NB4 (cell line): ENCODE data around the gene PLEKHG3.
"Not testable (repeated sequence)": the region's sequence is repeated elsewhere in the genome, so short reads cannot be mapped to it uniquely, and the experiment has no call there.

Source experiments
- DNase-seq: peaks from one replicate; pipeline ENCODE4 v3.0.0; 2010; ENCODE audit warnings: low read depth
- H3K4me3 ChIP-seq: one replicate; pipeline ENCODE4 v1.5.1; 2011; ENCODE audit warnings: mild to moderate bottlenecking, low read depth, low read length, moderate library complexity
- CTCF ChIP-seq: IDR thresholded peaks from one replicate; pipeline ENCODE4 v1.5.1; 2012; ENCODE audit warnings: low read depth, low read length
- MAX ChIP-seq: IDR thresholded peaks from 2 replicates; pipeline ENCODE4 v1.6.1; 2011; ENCODE audit warnings: low read depth, low read length
- MYC ChIP-seq: IDR thresholded peaks from 2 replicates; pipeline ENCODE4 v1.6.1; 2011; ENCODE audit warnings: low read depth, low read length
- POLR2A ChIP-seq: IDR thresholded peaks from 2 replicates; pipeline ENCODE4 v1.6.1; 2011; ENCODE audit warnings: mild to moderate bottlenecking; ENCODE audit not compliant: insufficient read length; ENCODE audit errors: extremely low read depth

Gene PLEKHG3

GRCh38 chr14:64689289-64689688 is 14.9 kb upstream of the PLEKHG3 start:
- H3K4me3 ChIP-seq: no peak overlapping the region
- TF ChIP-seq POLR2A (no peak), CTCF (no peak)
- DNase-seq: no peak

- not testable (repeated sequence) for H3K4me3 ChIP-seq, DNase-seq
These were observed 13.6 kb upstream of the PLEKHG3 start for GRCh38 chr14:64690607-64691006.

GRCh38 chr14:64691376-64691775 is 12.8 kb upstream of the PLEKHG3 start:
- DNase-seq: no peak
- TF ChIP-seq CTCF (no peak), MAX (no peak), MYC (no peak)
- H3K4me3 ChIP-seq: no peak overlapping the region

- no peak for DNase-seq
- TF ChIP-seq CTCF (no peak), MYC (no peak), MAX (no peak), POLR2A (no peak)
- H3K4me3 ChIP-seq: no peak overlapping the region
These were observed 11.8 kb upstream of the PLEKHG3 start for GRCh38 chr14:64692189-64692985.

GRCh38 chr14:64692986-64693809 is 11.0 kb upstream of the PLEKHG3 start:
- no peak overlapping the region for H3K4me3 ChIP-seq
- no peak for DNase-seq
- no peak for TF ChIP-seq CTCF
- no peak for TF ChIP-seq POLR2A
- no peak for TF ChIP-seq MYC
- TF ChIP-seq MAX: no peak

- no peak for DNase-seq
- no peak for TF ChIP-seq CTCF
- TF ChIP-seq MYC: no peak
- no peak for TF ChIP-seq MAX
- no peak for TF ChIP-seq POLR2A
These were observed 10.4 kb upstream of the PLEKHG3 start for GRCh38 chr14:64693810-64694165.

More at GRCh38 chr14:64693810-64694165, 10.4 kb upstream of the PLEKHG3 start:
- H3K4me3 ChIP-seq: no peak overlapping the region
